Liver (tissue), 9 donors: ENCODE data around the gene ZC2HC1C. TPM values are rescaled to one million over a fixed set of nuclear protein-coding genes. Genes with fewer than 3 reads are reported as not detected.

Experiments used
- DNase-seq: peaks from one replicate; pipeline ENCODE4 v3.0.0-alpha.2; 2017; ENCODE audit warnings: low spot score
- H3K27ac ChIP-seq, 2 donors: one replicate each; pipeline ENCODE4 v1.7.0; 2013; ENCODE audit warnings: inconsistent platforms in 2 of 2, low read length in 2 of 2, control low read depth in 1 of 2, low read depth in 1 of 2, mild to moderate bottlenecking in 1 of 2
- H3K27me3 ChIP-seq, 4 donors: one replicate each; pipeline versions ENCODE4 v1.6.1 to v1.7.0; 2013; ENCODE audit warnings: low read length in 3 of 4, inconsistent platforms in 1 of 4, mild to moderate bottlenecking in 1 of 4, moderate library complexity in 1 of 4; ENCODE audit not compliant: control insufficient read depth in 4 of 4, insufficient read depth in 4 of 4
- H3K36me3 ChIP-seq, 4 donors: one replicate each; pipeline versions ENCODE4 v1.6.1 to v1.7.0; 2013; ENCODE audit warnings: low read length in 3 of 4, mild to moderate bottlenecking in 3 of 4, low read depth in 1 of 4, moderate library complexity in 1 of 4; ENCODE audit not compliant: control insufficient read depth in 4 of 4, insufficient read depth in 3 of 4
- H3K4me1 ChIP-seq, 4 donors: one replicate each; pipeline versions ENCODE4 v1.6.1 to v1.7.0; 2013; ENCODE audit warnings: low read length in 3 of 4, mild to moderate bottlenecking in 3 of 4, moderate library complexity in 1 of 4; ENCODE audit not compliant: control insufficient read depth in 4 of 4, insufficient read depth in 4 of 4
- H3K4me3 ChIP-seq, 3 donors: one replicate each; pipeline versions ENCODE4 v1.6.1 to v1.7.0; 2013; ENCODE audit warnings: low read length in 3 of 3, control low read depth in 1 of 3, low read depth in 1 of 3, mild to moderate bottlenecking in 1 of 3
- H3K9ac ChIP-seq, 2 donors: one replicate each; pipeline ENCODE4 v1.7.0; 2013; ENCODE audit warnings: low read length in 2 of 2, mild to moderate bottlenecking in 2 of 2, moderate library complexity in 2 of 2, control low read depth in 1 of 2, low read depth in 1 of 2
- H3K9me3 ChIP-seq, 4 donors: one replicate each; pipeline versions ENCODE4 v1.6.1 to v1.7.0; 2013; ENCODE audit warnings: low read length in 3 of 4; ENCODE audit not compliant: control insufficient read depth in 4 of 4
- ATF3 ChIP-seq: IDR thresholded peaks from 2 replicates; pipeline ENCODE4 v1.6.1; 2016; ENCODE audit warnings: antibody characterized with exemption
- CTCF ChIP-seq: fragments of 150-350 bp; IDR thresholded peaks from 2 replicates; pipeline ENCODE4 v1.5.1; 2017; ENCODE audit warnings: improper control_type of control experiment, low read depth, low read length; ENCODE audit not compliant: missing input control
- EGR1 ChIP-seq, 2 donors: IDR thresholded peaks; 2 replicates each; pipeline ENCODE4 v1.6.1; 2016 to 2018; ENCODE audit warnings: antibody characterized with exemption in 2 of 2, low read depth in 2 of 2
- FOXA1 ChIP-seq: IDR thresholded peaks from 2 replicates; pipeline ENCODE4 v1.6.1; 2016; ENCODE audit warnings: antibody characterized with exemption
- FOXA2 ChIP-seq: IDR thresholded peaks from 2 replicates; pipeline ENCODE4 v1.6.1; 2016; ENCODE audit warnings: antibody characterized with exemption
- GABPA ChIP-seq, 2 donors: IDR thresholded peaks in 1 of 2; conservative IDR thresholded peaks in 1 of 2; 2 replicates each; pipeline ENCODE4 v1.6.1; 2016; ENCODE audit warnings: antibody characterized with exemption in 2 of 2, mild to moderate bottlenecking in 1 of 2, moderate library complexity in 1 of 2
- HNF4A ChIP-seq, 2 donors: conservative IDR thresholded peaks; 2 replicates each; pipeline ENCODE4 v1.6.1; 2016; ENCODE audit warnings: antibody characterized with exemption in 2 of 2, mild to moderate bottlenecking in 2 of 2
- HNF4G ChIP-seq: IDR thresholded peaks from 2 replicates; pipeline ENCODE4 v1.6.1; 2016; ENCODE audit warnings: antibody characterized with exemption
- JUND ChIP-seq, 2 donors: IDR thresholded peaks; 2 replicates each; pipeline ENCODE4 v1.6.1; 2016; ENCODE audit warnings: antibody characterized with exemption in 2 of 2
- MAX ChIP-seq: IDR thresholded peaks from 2 replicates; pipeline ENCODE4 v1.6.1; 2016; ENCODE audit warnings: antibody characterized with exemption
- NR2F2 ChIP-seq: IDR thresholded peaks from 2 replicates; pipeline ENCODE4 v1.6.1; 2016; ENCODE audit warnings: antibody characterized with exemption
- RAD21 ChIP-seq, 2 donors: IDR thresholded peaks; 2 replicates each; pipeline ENCODE4 v1.6.1; 2016; ENCODE audit warnings: antibody characterized with exemption in 2 of 2, mild to moderate bottlenecking in 2 of 2
- REST ChIP-seq: IDR thresholded peaks from 2 replicates; pipeline ENCODE4 v1.6.1; 2016; ENCODE audit warnings: antibody characterized with exemption, mild to moderate bottlenecking
- RXRA ChIP-seq, 2 donors: IDR thresholded peaks; 2 replicates each; pipeline ENCODE4 v1.6.1; 2017 to 2018; ENCODE audit warnings: antibody characterized with exemption in 2 of 2, mild to moderate bottlenecking in 1 of 2
- SP1 ChIP-seq: IDR thresholded peaks from 2 replicates; pipeline ENCODE4 v1.6.1; 2018; ENCODE audit warnings: antibody characterized with exemption, mild to moderate bottlenecking
- TAF1 ChIP-seq: conservative IDR thresholded peaks from 2 replicates; pipeline ENCODE4 v1.6.1; 2016; ENCODE audit warnings: antibody characterized with exemption, mild to moderate bottlenecking
- YY1 ChIP-seq: IDR thresholded peaks from 2 replicates; pipeline ENCODE4 v1.6.1; 2016; ENCODE audit warnings: antibody characterized with exemption, mild to moderate bottlenecking
- ZBTB33 ChIP-seq: IDR thresholded peaks from 2 replicates; pipeline ENCODE4 v1.6.1; 2016; ENCODE audit warnings: antibody characterized with exemption
- WGBS: extraction: QIAGEN DNeasy Blood & Tissue Kit; methylation state at CpG from one replicate; pipeline ENCODE4 v1.1.7; 2013; 5-methylcytosine and 5-hydroxymethylcytosine counted together
- polyA plus RNA-seq, 2 donors: library from polyadenylated mRNA; stranded (reverse) in 1 of 2; unstranded in 1 of 2; fragments of 200-250 nt in 1 of 2; fragments of >200 nt in 1 of 2; fragmentation: Nextera tagmentation in 1 of 2; extraction: Ambion mirVana in 1 of 2; gene quantifications; one replicate each; pipeline versions ENCODE4 v1.2.1 to v1.2.3, GENCODE V29; 2013 to 2015
- total RNA-seq, 2 donors: library from RNA; depleted of rRNA; stranded (reverse); fragments of >200 nt; gene quantifications; one replicate each; pipeline ENCODE4 v1.2.3, GENCODE V29; 2014
- donor health status: healthy.
- donor health status: healthy.
- donor health status: healthy.
- donor health status: healthy.
- donor health status: healthy.

ZC2HC1C gene
- total and polyA plus RNA-seq, 4 donors: 0.56 to 5.9 (median 3.5) TPM

- Histone ChIP-seq H3K27me3 (no peaks in the 10 kb centered on the region), H3K4me3 (no peak overlapping the region), H3K9ac (no peak overlapping the region), H3K27ac (no peak overlapping the region), H3K4me1 (peaks cover 10 to 25% (median 13%) of the 10 kb centered on the region in 4 donors), H3K36me3 (no peaks in the 10 kb centered on the region), H3K9me3 (no peaks in the 10 kb centered on the region)
- no peak for DNase-seq
- TF ChIP-seq RAD21 (IDR thresholded peaks at IDR 0.05) (no peak), ZBTB33 (no peak), FOXA1 (no peak)
- WGBS: 87% methylated on average over 8 of the region's 8 CpGs
Measured at GRCh38 chr14:75044752-75045151, 24.7 kb upstream of the ZC2HC1C start.

- Histone ChIP-seq H3K27me3 (no peaks in the 10 kb centered on the region), H3K4me1 (peaks cover 7 to 21% (median 12%) of the 10 kb centered on the region in 4 donors), H3K9me3 (no peaks in the 10 kb centered on the region), H3K9ac (no peak overlapping the region), H3K4me3 (no peak overlapping the region), H3K36me3 (no peaks in the 10 kb centered on the region), H3K27ac (no peak overlapping the region)
- no peak for DNase-seq
- TF ChIP-seq RAD21 (IDR thresholded peaks at IDR 0.05) (no peak), HNF4A (conservative IDR thresholded peaks at IDR 0.05) (no peak)
- 82% methylated on average over 5 of the region's 5 CpGs for WGBS
Measured at GRCh38 chr14:75046275-75046674, 23.2 kb upstream of the ZC2HC1C start.

GRCh38 chr14:75046899-75047298 is 22.5 kb upstream of the ZC2HC1C start:
- no peaks in the 10 kb centered on the region for H3K27me3 ChIP-seq
- no peak overlapping the region for H3K27ac ChIP-seq
- H3K4me1 ChIP-seq: peaks cover 5 to 17% (median 12%) of the 10 kb centered on the region in 4 donors
- TF ChIP-seq REST (no peak), NR2F2 (no peak), JUND (IDR thresholded peaks at IDR 0.05) (no peak), GABPA (IDR thresholded peaks at IDR 0.05 in 1 of 2, conservative IDR thresholded peaks at IDR 0.05 in 1 of 2) (no peak), EGR1 (IDR thresholded peaks at IDR 0.05; ENCODE audit: low read depth in 2 of 2) (no peak), YY1 (no peak), CTCF (no peak), TAF1 (no peak), SP1 (no peak), MAX (no peak), ATF3 (no peak), RXRA (IDR thresholded peaks at IDR 0.05) (no peak), HNF4A (conservative IDR thresholded peaks at IDR 0.05) (no peak), RAD21 (IDR thresholded peaks at IDR 0.05) (no peak), HNF4G (no peak), ZBTB33 (no peak), FOXA2 (no peak), FOXA1 (no peak)
- 95% methylated on average over 3 of the region's 3 CpGs for WGBS
- no peaks in the 10 kb centered on the region for H3K9me3 ChIP-seq
- no peak overlapping the region for H3K4me3 ChIP-seq
- H3K9ac ChIP-seq: no peak overlapping the region
- H3K36me3 ChIP-seq: no peaks in the 10 kb centered on the region
- DNase-seq: no peak
